Karpas-422 (cell line): ENCODE measurements around the gene PATE3. TPM values are rescaled to one million over a fixed set of nuclear protein-coding genes. Genes with fewer than 3 reads are reported as not detected.

Experiments used
- DNase-seq: peaks from one replicate; pipeline ENCODE4 v3.0.0-alpha.2; 2015
- H2AFZ ChIP-seq: fragments of 200-600 bp; sonication (generic); 2 replicates; pipeline ENCODE4 v1.6.1; 2014; ENCODE audit warnings: antibody characterized with exemption, low read length, mixed read lengths
- H3K27ac ChIP-seq: fragments of 200-600 bp; sonication (generic); 2 replicates; pipeline ENCODE4 v1.5.1; 2014; ENCODE audit warnings: mild to moderate bottlenecking, low read length, moderate library complexity
- H3K27me3 ChIP-seq: fragments of 200-600 bp; sonication (generic); 2 replicates; pipeline ENCODE4 v1.6.1; 2014; ENCODE audit warnings: low read length, mixed read lengths
- H3K36me3 ChIP-seq: fragments of 200-600 bp; sonication (generic); 2 replicates; pipeline ENCODE4 v1.6.1; 2014; ENCODE audit warnings: low read length, mixed read lengths; ENCODE audit not compliant: insufficient read depth
- H3K4me1 ChIP-seq: fragments of 200-600 bp; sonication (generic); 2 replicates; pipeline ENCODE4 v1.6.1; 2014; ENCODE audit warnings: mild to moderate bottlenecking, low read length, mixed read lengths
- H3K4me2 ChIP-seq: fragments of 200-600 bp; sonication (generic); 2 replicates; pipeline ENCODE4 v1.6.1; 2014; ENCODE audit warnings: low read length, low read depth, mild to moderate bottlenecking; ENCODE audit not compliant: poor library complexity, severe bottlenecking
- H3K4me3 ChIP-seq: fragments of 200-600 bp; sonication (generic); 2 replicates; pipeline ENCODE4 v1.5.1; 2014; ENCODE audit warnings: mild to moderate bottlenecking, antibody characterized with exemption, low read length, mixed read lengths
- H3K79me2 ChIP-seq: fragments of 200-600 bp; sonication (generic); 2 replicates; pipeline ENCODE4 v1.6.1; 2014; ENCODE audit warnings: mild to moderate bottlenecking, low read length, mixed read lengths
- H3K9ac ChIP-seq: fragments of 200-600 bp; sonication (generic); 2 replicates; pipeline ENCODE4 v1.6.0; 2014; ENCODE audit warnings: low read length
- H3K9me2 ChIP-seq: fragments of 200-600 bp; sonication (generic), shearing (Covaris generic); replicated peaks from 2 replicates; pipeline ENCODE4 v1.6.0; 2014; ENCODE audit warnings: mild to moderate bottlenecking, low read length, moderate library complexity; ENCODE audit not compliant: insufficient read depth
- H3K9me3 ChIP-seq: fragments of 300-700, 200-600 bp; sonication (generic); 2 replicates; pipeline ENCODE4 v1.6.1; 2014; ENCODE audit warnings: low read length, mixed read lengths
- H4K20me1 ChIP-seq: fragments of 200-600 bp; sonication (generic); 2 replicates; pipeline ENCODE4 v1.6.1; 2014; ENCODE audit warnings: mild to moderate bottlenecking, antibody characterized with exemption, low read length, low read depth; ENCODE audit not compliant: insufficient read depth
- total RNA-seq: library from RNA; depleted of rRNA; stranded (reverse); fragments of >200 nt; shearing (Covaris generic); gene quantifications from 2 replicates; pipeline ENCODE4 v1.2.3, GENCODE V29; 2014; ENCODE audit warnings: low replicate concordance

The PATE3 gene
- total RNA-seq, 1 experiment from 2014 or later = not detected

DNA sequence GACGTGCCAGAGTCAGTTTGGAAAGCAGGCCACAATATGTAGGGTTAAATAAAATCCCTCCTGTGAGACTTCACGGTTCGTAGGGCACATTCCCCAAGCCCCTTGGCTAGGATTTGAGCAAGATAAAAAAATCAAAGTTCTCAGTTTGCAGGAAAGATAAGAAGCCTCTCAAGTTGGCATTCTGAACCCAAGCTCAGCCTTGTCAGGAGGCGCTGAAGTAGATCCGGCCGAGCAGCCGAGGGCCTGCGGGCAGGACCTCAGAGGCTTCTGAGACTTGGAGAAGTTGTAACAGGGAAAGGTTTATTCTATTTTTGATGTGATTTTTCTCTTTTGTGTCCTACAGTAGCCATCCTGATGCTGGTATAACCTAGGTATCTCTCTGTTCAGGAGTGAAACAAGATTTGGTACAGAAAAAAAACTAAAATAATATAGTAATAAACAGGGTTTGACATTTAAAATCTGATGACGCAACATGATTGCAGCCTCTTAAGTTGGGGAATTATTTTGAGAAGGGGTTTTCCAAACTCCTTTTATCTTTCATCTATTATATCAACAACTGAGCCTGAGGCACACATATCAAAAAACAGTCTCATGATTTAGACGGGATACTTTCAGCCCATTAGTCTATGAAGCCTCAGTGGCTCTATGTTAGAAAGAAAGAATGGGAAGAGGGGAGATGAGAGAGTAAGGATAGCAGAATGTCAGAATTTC lies 19.4 kb upstream of the PATE3 start:
- Histone ChIP-seq H3K4me3 (no peak overlapping the region), H2AFZ (no peak overlapping the region), H3K4me2 (no peak overlapping the region), H3K27ac (no peak overlapping the region), H4K20me1 (no peaks in the 10 kb centered on the region), H3K9ac (no peak overlapping the region), H3K79me2 (no peaks in the 10 kb centered on the region), H3K9me2 (no peaks in the 10 kb centered on the region), H3K27me3 (no peaks in the 10 kb centered on the region), H3K9me3 (no peaks in the 10 kb centered on the region), H3K4me1 (peaks cover 6% of the 10 kb centered on the region), H3K36me3 (no peaks in the 10 kb centered on the region)
- DNase-seq = no peak

DNA sequence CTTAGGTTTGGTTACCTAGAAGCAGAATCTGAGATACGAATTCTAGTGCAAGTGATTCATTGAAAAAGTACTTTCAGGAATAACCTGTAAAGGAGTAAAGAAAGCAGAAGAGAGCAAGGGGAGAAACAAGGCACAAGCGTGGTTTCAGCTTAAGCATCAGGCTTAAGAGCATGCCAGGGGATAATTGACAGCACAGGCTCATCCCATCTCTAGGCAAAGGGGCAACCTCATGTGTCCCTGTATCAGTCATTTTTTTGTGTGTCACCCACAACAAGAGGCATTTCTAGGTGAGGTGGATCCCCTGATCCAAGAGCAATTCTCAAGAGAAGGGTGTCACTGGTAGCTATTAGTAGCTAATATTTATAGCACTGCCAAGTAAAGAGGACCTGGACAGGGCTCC lies 17.3 kb upstream of the PATE3 start:
- Histone ChIP-seq H3K79me2 (no peaks in the 10 kb centered on the region), H3K27me3 (no peaks in the 10 kb centered on the region), H3K27ac (no peak overlapping the region), H3K9me3 (no peaks in the 10 kb centered on the region), H3K4me3 (no peak overlapping the region), H3K9me2 (no peaks in the 10 kb centered on the region), H3K4me2 (no peak overlapping the region), H3K36me3 (no peaks in the 10 kb centered on the region), H3K9ac (no peak overlapping the region), H3K4me1 (peaks cover 6% of the 10 kb centered on the region), H4K20me1 (no peaks in the 10 kb centered on the region), H2AFZ (no peak overlapping the region)
- DNase-seq = no peak

DNA sequence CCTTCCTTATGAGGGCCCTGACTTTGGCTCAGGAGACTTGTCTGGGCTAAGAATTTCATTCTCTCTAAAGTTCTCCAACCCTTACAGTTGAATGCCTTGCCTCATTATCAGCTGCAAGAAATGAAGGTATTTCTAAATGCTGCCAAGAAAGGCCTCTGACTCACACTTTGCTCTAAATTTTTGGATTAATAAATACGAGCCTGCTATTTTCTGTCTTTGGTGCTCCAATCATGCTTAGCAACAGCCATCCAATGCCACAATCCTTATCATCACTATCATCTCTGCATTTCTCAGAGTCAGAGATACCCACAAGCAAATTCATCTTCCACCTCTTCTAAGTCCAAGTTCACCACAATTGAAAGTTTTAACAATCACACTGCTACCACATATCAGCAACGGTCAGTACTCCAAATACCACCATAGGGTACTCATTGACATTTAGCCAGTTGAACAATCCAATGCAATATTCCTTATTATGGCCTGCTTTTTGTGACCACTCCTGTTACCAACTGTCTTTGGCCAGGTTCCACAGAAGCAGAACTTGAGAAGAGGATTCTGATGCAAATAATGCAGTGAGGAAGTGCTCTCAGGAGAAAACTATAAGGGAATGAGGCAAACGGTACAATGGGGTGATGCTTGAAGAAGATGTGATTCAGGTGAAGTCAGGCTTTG lies 15.0 kb upstream of the PATE3 start:
- no peak overlapping the region for H3K9ac ChIP-seq
- H3K27me3 ChIP-seq = no peaks in the 10 kb centered on the region
- H4K20me1 ChIP-seq = no peaks in the 10 kb centered on the region
- H3K9me2 ChIP-seq = no peaks in the 10 kb centered on the region
- peaks cover 6% of the 10 kb centered on the region for H3K4me1 ChIP-seq
- no peak overlapping the region for H3K27ac ChIP-seq
- no peak overlapping the region for H3K4me3 ChIP-seq
- no peak overlapping the region for H2AFZ ChIP-seq
- no peak for DNase-seq
- no peaks in the 10 kb centered on the region for H3K36me3 ChIP-seq
- H3K4me2 ChIP-seq = no peak overlapping the region
- H3K79me2 ChIP-seq = no peaks in the 10 kb centered on the region
- H3K9me3 ChIP-seq = no peaks in the 10 kb centered on the region

DNA sequence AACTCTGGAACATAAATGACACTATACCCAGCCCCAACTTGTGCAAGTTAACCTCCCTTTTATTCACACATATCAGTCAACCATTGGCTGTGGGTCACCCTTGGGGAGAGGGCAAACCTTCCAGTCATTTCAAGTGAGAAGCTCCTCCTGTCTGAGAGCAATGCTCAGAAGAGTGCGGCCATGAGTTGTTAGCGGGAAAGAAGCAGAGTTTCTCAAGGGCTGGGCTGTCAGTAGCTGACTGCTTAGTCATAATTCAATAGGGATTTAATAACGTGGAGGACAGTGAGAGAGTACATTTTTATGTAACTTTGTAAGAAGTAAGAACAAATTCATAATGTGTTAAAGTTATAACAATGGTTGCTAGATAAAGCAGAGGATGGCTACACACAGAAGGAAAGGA lies 14.4 kb upstream of the PATE3 start:
- Histone ChIP-seq H4K20me1 (no peaks in the 10 kb centered on the region), H3K36me3 (no peaks in the 10 kb centered on the region), H3K4me3 (no peak overlapping the region), H3K9me3 (no peaks in the 10 kb centered on the region), H3K27ac (no peak overlapping the region), H3K9ac (no peak overlapping the region), H3K9me2 (no peaks in the 10 kb centered on the region), H2AFZ (no peak overlapping the region), H3K4me2 (no peak overlapping the region), H3K4me1 (peaks cover 6% of the 10 kb centered on the region), H3K79me2 (no peaks in the 10 kb centered on the region), H3K27me3 (no peaks in the 10 kb centered on the region)
- no peak for DNase-seq

DNA sequence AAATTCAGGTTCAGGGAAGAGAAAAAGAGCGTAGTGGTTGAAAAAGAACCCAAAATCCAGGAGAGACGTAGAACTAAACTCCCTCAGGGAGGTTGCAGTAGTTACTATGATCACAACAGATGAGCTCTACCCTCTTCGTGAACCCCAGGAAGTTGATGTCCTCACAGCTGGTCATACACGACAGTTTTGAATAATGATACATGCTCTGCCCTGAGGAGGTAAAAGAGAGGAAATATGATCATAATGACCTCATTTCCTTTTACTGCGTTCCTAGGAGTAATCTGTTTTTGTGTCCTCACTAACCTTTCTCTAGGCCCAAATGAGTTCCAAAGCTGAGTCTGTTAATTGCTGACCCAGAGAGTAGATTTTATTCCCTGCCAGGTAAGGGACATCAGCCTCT lies 10.6 kb upstream of the PATE3 start:
- Histone ChIP-seq H3K4me2 (no peak overlapping the region), H3K79me2 (no peaks in the 10 kb centered on the region), H3K9me3 (no peaks in the 10 kb centered on the region), H3K4me1 (peaks cover 6% of the 10 kb centered on the region), H4K20me1 (no peaks in the 10 kb centered on the region), H3K27me3 (no peaks in the 10 kb centered on the region), H3K9ac (no peak overlapping the region), H3K36me3 (no peaks in the 10 kb centered on the region), H2AFZ (no peak overlapping the region), H3K9me2 (no peaks in the 10 kb centered on the region), H3K27ac (no peak overlapping the region), H3K4me3 (no peak overlapping the region)
- no peak for DNase-seq

DNA sequence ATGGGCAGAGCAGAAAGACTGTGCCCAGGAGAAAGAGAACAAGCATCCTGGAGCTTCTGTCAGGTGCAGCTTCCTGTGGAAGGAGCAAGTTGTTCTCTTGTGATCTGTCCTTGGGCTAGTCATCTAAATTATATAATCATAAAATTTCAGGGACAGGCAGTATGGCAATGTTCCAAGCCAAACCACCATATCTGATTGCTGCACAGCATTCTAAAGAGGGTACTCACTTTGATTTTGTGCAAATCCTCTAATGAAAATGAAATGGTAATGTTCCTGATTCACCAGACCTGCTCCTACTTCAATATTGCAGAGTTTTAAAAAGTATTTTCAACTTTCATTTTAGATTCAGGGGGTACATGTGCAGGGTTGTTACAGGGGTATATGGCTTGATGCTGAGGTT lies 9.2 kb upstream of the PATE3 start, which contains the start of gene PATE2:
Gene PATE2 (minus strand): TSS at position 101 of the 400 bp plus-strand sequence. CDS start 55 bp downstream, at position 46.
- no peak for DNase-seq
- H3K27ac ChIP-seq = no peak within 1 kb of the TSS
- no peak within 1 kb of the TSS for H3K4me3 ChIP-seq
- no peaks in the 10 kb centered on the region for H3K36me3 ChIP-seq
- H3K4me1 ChIP-seq = no peaks in the 10 kb centered on the region
- H4K20me1 ChIP-seq = no peaks in the 10 kb centered on the region
- H3K9ac ChIP-seq = no peak within 1 kb of the TSS
- H3K79me2 ChIP-seq = no peaks in the 10 kb centered on the region
- no peaks in the 10 kb centered on the region for H3K9me3 ChIP-seq
- H3K4me2 ChIP-seq = no peak within 1 kb of the TSS
- no peaks in the 10 kb centered on the region for H3K9me2 ChIP-seq
- no peak within 1 kb of the TSS for H2AFZ ChIP-seq
- no peaks in the 10 kb centered on the region for H3K27me3 ChIP-seq

DNA sequence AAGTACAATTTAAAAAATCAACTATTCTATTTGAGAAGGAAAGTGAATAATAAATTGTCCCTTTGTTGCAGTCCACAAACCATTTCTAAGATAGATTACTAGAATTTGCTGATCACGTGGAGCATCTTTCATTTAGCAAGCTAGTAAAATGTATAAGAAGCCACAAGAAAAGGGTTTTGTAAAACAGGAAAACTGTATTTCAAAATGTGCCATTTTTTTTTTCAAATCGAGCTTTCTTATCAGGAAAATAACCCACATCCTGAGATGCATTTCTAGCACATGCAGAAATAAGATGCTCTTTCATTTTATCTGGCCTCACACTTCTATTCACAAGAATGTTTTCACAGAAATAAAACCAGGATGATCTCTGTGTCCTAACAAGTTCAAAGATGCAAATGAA lies 3.2 kb upstream of the PATE3 start:
- Histone ChIP-seq H4K20me1 (no peaks in the 10 kb centered on the region), H3K36me3 (no peaks in the 10 kb centered on the region), H3K9me3 (no peaks in the 10 kb centered on the region), H3K4me1 (no peaks in the 10 kb centered on the region), H3K27me3 (no peaks in the 10 kb centered on the region), H3K79me2 (no peaks in the 10 kb centered on the region), H3K27ac (no peak overlapping the region), H3K9ac (no peak overlapping the region), H3K4me2 (no peak overlapping the region), H2AFZ (no peak overlapping the region), H3K4me3 (no peak overlapping the region), H3K9me2 (no peaks in the 10 kb centered on the region)
- no peak for DNase-seq

DNA sequence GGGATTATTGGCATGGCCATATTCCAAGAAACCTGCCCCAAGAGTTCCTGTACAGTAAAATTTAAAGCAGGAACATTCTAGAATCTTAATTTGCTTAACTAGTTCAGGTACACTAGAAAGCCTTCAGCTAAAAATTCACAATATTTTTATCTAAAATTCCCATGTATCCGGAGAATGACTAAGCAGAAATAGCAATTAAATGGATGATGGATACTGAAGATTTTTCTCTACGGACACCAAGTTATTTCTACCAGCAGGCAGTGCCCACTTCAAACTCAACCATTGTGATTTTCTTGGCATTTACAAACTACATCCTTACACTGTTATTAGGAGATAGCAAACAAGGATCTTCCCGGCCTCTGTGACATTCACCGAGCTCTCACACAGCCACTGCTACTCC lies 2.9 kb downstream of the PATE3 start:
- Histone ChIP-seq H3K27ac (no peak overlapping the region), H3K9me3 (no peaks in the 10 kb centered on the region), H3K4me1 (no peaks in the 10 kb centered on the region), H3K79me2 (no peaks in the 10 kb centered on the region), H3K4me3 (no peak overlapping the region), H3K4me2 (no peak overlapping the region), H4K20me1 (no peaks in the 10 kb centered on the region), H3K27me3 (no peaks in the 10 kb centered on the region), H3K9ac (no peak overlapping the region), H3K9me2 (no peaks in the 10 kb centered on the region), H3K36me3 (no peaks in the 10 kb centered on the region), H2AFZ (no peak overlapping the region)
- no peak for DNase-seq
